GM23338 (cell line): ENCODE results near the gene CEP57. TPM values are rescaled to one million over a fixed set of nuclear protein-coding genes. Genes with fewer than 3 reads are reported as not detected.

Experiments
- ATAC-seq: fragments of 200-7000 bp; cut with Tn5 transposase; 3 replicates; pipeline ENCODE4 v1.9.1; 2020
- DNase-seq: peaks from one replicate; pipeline ENCODE4 v3.0.0-alpha.2; 2015; ENCODE audit warnings: low spot score
- H2AFZ ChIP-seq: fragments of 200-600 bp; sonication (generic); 2 replicates; pipeline ENCODE4 v1.8.0; 2016; ENCODE audit warnings: antibody characterized with exemption, mild to moderate bottlenecking, moderate library complexity
- H3F3A ChIP-seq: fragments of 200-600 bp; sonication (generic); replicated peaks from 2 replicates; pipeline ENCODE4 v1.8.0; 2017; ENCODE audit warnings: antibody characterized with exemption, mixed run types, low read depth
- H3K27ac ChIP-seq: fragments of 200-600 bp; sonication (generic); 2 replicates; pipeline ENCODE4 v1.6.1; 2016; ENCODE audit warnings: low read depth
- H3K27me3 ChIP-seq: fragments of 200-600 bp; sonication (generic); 2 replicates; pipeline ENCODE4 v1.8.0; 2016; ENCODE audit warnings: mild to moderate bottlenecking, mixed run types, moderate library complexity; ENCODE audit not compliant: insufficient read depth
- H3K36me3 ChIP-seq: fragments of 200-600 bp; sonication (generic); 2 replicates; pipeline ENCODE4 v1.8.0; 2016; ENCODE audit warnings: mild to moderate bottlenecking; ENCODE audit not compliant: insufficient read depth
- H3K4me1 ChIP-seq: fragments of 200-600 bp; sonication (generic); 2 replicates; pipeline ENCODE4 v1.8.0; 2016; ENCODE audit warnings: mild to moderate bottlenecking, moderate library complexity; ENCODE audit not compliant: insufficient read depth
- H3K4me2 ChIP-seq: fragments of 200-600 bp; sonication (generic); 2 replicates; pipeline ENCODE4 v1.7.1; 2017; ENCODE audit warnings: mixed run types
- H3K4me3 ChIP-seq: fragments of 200-600 bp; sonication (generic); 2 replicates; pipeline ENCODE4 v1.6.1; 2016; ENCODE audit warnings: mixed run types
- H3K79me2 ChIP-seq: fragments of 200-600 bp; sonication (generic); replicated peaks from 2 replicates; pipeline ENCODE4 v1.8.0; 2017; ENCODE audit warnings: mild to moderate bottlenecking; ENCODE audit not compliant: insufficient read depth
- H3K9me2 ChIP-seq: fragments of 200-600 bp; sonication (generic); 2 replicates; pipeline ENCODE4 v1.8.0; 2017; ENCODE audit not compliant: insufficient read depth
- H4K20me1 ChIP-seq: fragments of 200-600 bp; sonication (generic); replicated peaks from 2 replicates; pipeline ENCODE4 v1.8.0; 2017; ENCODE audit warnings: mild to moderate bottlenecking; ENCODE audit not compliant: insufficient read depth
- H3K27ac Mint-ChIP-seq: 2 replicates; pipeline ENCODE4 v1.8.0; 2020; ENCODE audit warnings: inconsistent platforms, mild to moderate bottlenecking, moderate library complexity, mixed read lengths
- H3K27me3 Mint-ChIP-seq: 3 replicates; pipeline ENCODE4 v1.8.0; 2022; ENCODE audit warnings: low read depth, mild to moderate bottlenecking, moderate library complexity, mixed read lengths, inconsistent platforms; ENCODE audit not compliant: insufficient read depth, poor library complexity
- H3K36me3 Mint-ChIP-seq: 3 replicates; pipeline ENCODE4 v1.8.0; 2021; ENCODE audit warnings: low read depth, mild to moderate bottlenecking, inconsistent platforms, moderate library complexity, mixed read lengths
- H3K4me1 Mint-ChIP-seq: 3 replicates; pipeline ENCODE4 v1.8.0; 2020; ENCODE audit warnings: mild to moderate bottlenecking, inconsistent platforms, mixed read lengths
- H3K4me3 Mint-ChIP-seq: 3 replicates; pipeline ENCODE4 v1.8.0; 2021; ENCODE audit warnings: moderate library complexity, mild to moderate bottlenecking, inconsistent platforms, mixed read lengths
- H3K9me3 Mint-ChIP-seq: 3 replicates; pipeline ENCODE4 v1.8.0; 2020; ENCODE audit warnings: moderate library complexity, mild to moderate bottlenecking, inconsistent platforms, mixed read lengths
- CTCF ChIP-seq, 2 experiments: fragments of 200-600 bp in 1 of 2; sonication (generic) in 1 of 2; conservative IDR thresholded peaks; 2 replicates each; pipeline versions ENCODE4 v1.5.1 to v1.6.1; 2016 to 2017; ENCODE audit warnings: antibody characterized with exemption in 2 of 2, low read depth in 2 of 2, mild to moderate bottlenecking in 2 of 2, moderate library complexity in 1 of 2
- ETS1 ChIP-seq: IDR thresholded peaks from 2 replicates; pipeline ENCODE4 v1.6.1; 2016; ENCODE audit warnings: antibody characterized with exemption
- EZH2 ChIP-seq: fragments of 200-600 bp; sonication (generic); IDR thresholded peaks from one replicate; pipeline ENCODE4 v1.8.0; 2017; ENCODE audit warnings: antibody characterized with exemption, mild to moderate bottlenecking, low read depth; ENCODE audit not compliant: unreplicated experiment
- JUNB ChIP-seq: IDR thresholded peaks from one replicate; pipeline ENCODE4 v1.6.1; 2016; ENCODE audit warnings: antibody characterized with exemption; ENCODE audit not compliant: unreplicated experiment
- NANOG ChIP-seq: IDR thresholded peaks from 2 replicates; pipeline ENCODE4 v1.6.1; 2016; ENCODE audit warnings: antibody characterized with exemption, borderline replicate concordance
- POLR2AphosphoS5 ChIP-seq: IDR thresholded peaks from 2 replicates; pipeline ENCODE4 v1.6.1; 2016; ENCODE audit warnings: antibody characterized with exemption, low read depth
- STAT1 ChIP-seq: IDR thresholded peaks from one replicate; pipeline ENCODE4 v1.6.1; 2016; ENCODE audit warnings: antibody characterized with exemption; ENCODE audit not compliant: unreplicated experiment
- polyA plus RNA-seq: library from polyadenylated mRNA; unstranded; fragments of >200 nt; fragmentation: Nextera tagmentation; extraction: Ambion mirVana; gene quantifications from 2 replicates; pipeline ENCODE4 v1.2.1, GENCODE V29; 2016
- total RNA-seq: library from RNA; depleted of rRNA; stranded (reverse); fragments of >200 nt; shearing (Covaris generic); gene quantifications from 2 replicates; pipeline ENCODE4 v1.2.3, GENCODE V29; 2014
- TF ChIP-seq, protein P1 (sequence below): fragments of 250-450 bp; sonication (Bioruptor Pico); IDR thresholded peaks from 2 replicates; pipeline ENCODE4 v1.5.0; 2020; ENCODE audit warnings: mild to moderate bottlenecking, moderate library complexity

Gene CEP57
- total and polyA plus RNA-seq, 2 experiments from 2014 or later, result 76.2 to 124 TPM

GRCh38 chr11:95835351-95835750 lies 45.1 kb downstream of the CEP57 start (continued):
- TF ChIP-seq, protein P1, sequence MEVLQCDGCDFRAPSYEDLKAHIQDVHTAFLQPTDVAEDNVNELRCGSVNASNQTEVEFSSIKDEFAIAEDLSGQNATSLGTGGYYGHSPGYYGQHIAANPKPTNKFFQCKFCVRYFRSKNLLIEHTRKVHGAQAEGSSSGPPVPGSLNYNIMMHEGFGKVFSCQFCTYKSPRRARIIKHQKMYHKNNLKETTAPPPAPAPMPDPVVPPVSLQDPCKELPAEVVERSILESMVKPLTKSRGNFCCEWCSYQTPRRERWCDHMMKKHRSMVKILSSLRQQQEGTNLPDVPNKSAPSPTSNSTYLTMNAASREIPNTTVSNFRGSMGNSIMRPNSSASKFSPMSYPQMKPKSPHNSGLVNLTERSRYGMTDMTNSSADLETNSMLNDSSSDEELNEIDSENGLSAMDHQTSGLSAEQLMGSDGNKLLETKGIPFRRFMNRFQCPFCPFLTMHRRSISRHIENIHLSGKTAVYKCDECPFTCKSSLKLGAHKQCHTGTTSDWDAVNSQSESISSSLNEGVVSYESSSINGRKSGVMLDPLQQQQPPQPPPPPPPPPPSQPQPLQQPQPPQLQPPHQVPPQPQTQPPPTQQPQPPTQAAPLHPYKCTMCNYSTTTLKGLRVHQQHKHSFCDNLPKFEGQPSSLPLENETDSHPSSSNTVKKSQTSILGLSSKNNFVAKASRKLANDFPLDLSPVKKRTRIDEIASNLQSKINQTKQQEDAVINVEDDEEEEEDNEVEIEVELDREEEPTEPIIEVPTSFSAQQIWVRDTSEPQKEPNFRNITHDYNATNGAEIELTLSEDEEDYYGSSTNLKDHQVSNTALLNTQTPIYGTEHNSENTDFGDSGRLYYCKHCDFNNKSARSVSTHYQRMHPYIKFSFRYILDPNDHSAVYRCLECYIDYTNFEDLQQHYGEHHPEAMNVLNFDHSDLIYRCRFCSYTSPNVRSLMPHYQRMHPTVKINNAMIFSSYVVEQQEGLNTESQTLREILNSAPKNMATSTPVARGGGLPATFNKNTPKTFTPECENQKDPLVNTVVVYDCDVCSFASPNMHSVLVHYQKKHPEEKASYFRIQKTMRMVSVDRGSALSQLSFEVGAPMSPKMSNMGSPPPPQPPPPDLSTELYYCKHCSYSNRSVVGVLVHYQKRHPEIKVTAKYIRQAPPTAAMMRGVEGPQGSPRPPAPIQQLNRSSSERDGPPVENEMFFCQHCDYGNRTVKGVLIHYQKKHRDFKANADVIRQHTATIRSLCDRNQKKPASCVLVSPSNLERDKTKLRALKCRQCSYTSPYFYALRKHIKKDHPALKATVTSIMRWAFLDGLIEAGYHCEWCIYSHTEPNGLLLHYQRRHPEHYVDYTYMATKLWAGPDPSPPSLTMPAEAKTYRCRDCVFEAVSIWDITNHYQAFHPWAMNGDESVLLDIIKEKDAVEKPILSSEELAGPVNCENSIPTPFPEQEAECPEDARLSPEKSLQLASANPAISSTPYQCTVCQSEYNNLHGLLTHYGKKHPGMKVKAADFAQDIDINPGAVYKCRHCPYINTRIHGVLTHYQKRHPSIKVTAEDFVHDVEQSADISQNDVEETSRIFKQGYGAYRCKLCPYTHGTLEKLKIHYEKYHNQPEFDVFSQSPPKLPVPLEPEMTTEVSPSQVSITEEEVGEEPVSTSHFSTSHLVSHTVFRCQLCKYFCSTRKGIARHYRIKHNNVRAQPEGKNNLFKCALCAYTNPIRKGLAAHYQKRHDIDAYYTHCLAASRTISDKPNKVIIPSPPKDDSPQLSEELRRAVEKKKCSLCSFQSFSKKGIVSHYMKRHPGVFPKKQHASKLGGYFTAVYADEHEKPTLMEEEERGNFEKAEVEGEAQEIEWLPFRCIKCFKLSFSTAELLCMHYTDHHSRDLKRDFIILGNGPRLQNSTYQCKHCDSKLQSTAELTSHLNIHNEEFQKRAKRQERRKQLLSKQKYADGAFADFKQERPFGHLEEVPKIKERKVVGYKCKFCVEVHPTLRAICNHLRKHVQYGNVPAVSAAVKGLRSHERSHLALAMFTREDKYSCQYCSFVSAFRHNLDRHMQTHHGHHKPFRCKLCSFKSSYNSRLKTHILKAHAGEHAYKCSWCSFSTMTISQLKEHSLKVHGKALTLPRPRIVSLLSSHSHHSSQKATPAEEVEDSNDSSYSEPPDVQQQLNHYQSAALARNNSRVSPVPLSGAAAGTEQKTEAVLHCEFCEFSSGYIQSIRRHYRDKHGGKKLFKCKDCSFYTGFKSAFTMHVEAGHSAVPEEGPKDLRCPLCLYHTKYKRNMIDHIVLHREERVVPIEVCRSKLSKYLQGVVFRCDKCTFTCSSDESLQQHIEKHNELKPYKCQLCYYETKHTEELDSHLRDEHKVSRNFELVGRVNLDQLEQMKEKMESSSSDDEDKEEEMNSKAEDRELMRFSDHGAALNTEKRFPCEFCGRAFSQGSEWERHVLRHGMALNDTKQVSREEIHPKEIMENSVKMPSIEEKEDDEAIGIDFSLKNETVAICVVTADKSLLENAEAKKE (CRISPR knock-in tag), result no peak
- no peak for TF ChIP-seq POLR2AphosphoS5

DNA sequence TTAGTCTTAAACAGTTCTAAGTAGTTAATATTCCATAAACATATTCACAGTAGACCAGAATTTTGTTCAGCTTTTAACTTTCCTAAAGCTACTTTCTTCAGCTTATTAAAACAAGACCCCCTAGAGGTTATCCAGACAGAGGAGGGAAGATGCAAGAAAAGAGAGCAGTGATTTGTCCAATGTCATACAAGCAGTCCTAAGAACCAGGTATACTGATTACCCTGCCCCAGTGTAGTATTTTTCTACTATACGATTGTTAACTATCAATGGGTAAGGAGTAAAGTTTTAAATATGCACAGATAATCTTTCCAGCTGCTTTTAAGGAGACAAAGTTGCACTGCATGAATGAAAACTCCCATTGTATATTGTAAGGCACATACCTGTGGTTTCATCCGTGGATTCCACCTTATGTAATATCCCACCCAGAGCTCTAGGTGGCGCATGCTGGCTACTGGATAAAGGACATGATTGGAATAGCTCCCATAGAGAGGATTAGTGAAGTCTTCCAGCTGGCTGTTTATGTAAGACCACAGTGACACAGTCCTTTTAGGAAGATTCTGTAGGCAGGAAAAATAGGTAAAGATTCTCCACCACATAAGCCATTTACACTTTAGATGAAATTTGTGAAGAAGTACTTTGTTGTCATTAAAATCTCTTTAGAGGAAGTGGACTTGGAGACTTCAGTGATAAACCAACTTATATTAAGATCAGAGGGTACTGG lies 45.6 kb downstream of the CEP57 start:
- H4K20me1 ChIP-seq, result no peaks in the 10 kb centered on the region; the same call in 1 of the 2 replicates
- H3K4me1 Mint-ChIP-seq, result no peaks in the 10 kb centered on the region
- H3K27ac Mint-ChIP-seq, result peak overlapping the region; percentile 80
- DNase-seq, result peak; percentile 87
- peak; percentile 94 for ATAC-seq
- no peak overlapping the region for H2AFZ ChIP-seq
- H3K79me2 ChIP-seq, result no peaks in the 10 kb centered on the region
- H3K27me3 ChIP-seq, result no peaks in the 10 kb centered on the region
- no peaks in the 10 kb centered on the region for H3K9me2 ChIP-seq
- H3F3A ChIP-seq, result no peaks in the 10 kb centered on the region
- peaks cover 49% of the 10 kb centered on the region for H3K36me3 Mint-ChIP-seq
- no peak overlapping the region for H3K4me3 Mint-ChIP-seq
- H3K27me3 Mint-ChIP-seq, result no peaks in the 10 kb centered on the region
- H3K4me3 ChIP-seq, result no peak overlapping the region
- peak overlapping the region; percentile 53; the same call in 1 of the 2 replicates for H3K27ac ChIP-seq
- no peaks in the 10 kb centered on the region for H3K4me1 ChIP-seq
- peaks cover 31% of the 10 kb centered on the region; the same call in 1 of the 2 replicates for H3K36me3 ChIP-seq
- no peak overlapping the region for H3K4me2 ChIP-seq
- no peaks in the 10 kb centered on the region for H3K9me3 Mint-ChIP-seq
- TF ChIP-seq STAT1, result no peak
- TF ChIP-seq POLR2AphosphoS5, result no peak
- peak; percentile 87 to 97 for TF ChIP-seq CTCF (conservative IDR thresholded peaks at IDR 0.05; ENCODE audit: low read depth in 2 of 2)
- TF ChIP-seq JUNB, result no peak
- no peak for TF ChIP-seq NANOG
- no peak for TF ChIP-seq EZH2
- no peak for TF ChIP-seq ETS1
